Measurements from ENCODE around the gene UQCR10.

UQCR10 gene

DNA sequence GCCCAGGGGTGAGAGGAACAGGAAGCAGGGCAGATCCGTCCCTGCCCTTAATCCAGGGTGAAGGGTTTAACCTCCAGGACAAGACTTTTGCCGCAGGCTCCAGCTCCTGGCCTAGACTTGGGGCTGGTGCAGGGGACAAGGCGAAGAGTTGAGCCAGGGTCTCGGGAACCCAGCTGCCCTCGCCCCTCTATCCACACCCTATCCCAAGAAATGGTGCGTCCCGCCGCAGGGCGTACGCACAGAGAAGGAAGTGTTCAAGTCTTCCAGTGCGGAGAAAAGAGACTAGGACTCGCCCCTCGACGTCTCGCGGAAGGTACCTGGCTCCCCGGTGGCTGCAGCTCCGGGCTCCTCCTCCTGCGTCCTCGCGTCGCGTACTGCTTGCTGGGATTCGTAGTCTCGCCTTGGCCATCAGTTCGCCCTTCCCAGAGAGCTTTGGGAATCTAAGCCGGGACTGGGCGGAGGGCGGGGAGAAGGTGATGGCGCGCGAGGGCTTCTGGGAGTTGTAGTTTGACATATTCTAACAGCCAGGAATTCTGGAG, 468 bp upstream of the UQCR10 start, which contains the start of gene ZMAT5:
TSS of gene ZMAT5 (minus strand) at position 376 of the 539 bp plus-strand sequence. CDS start 18,463 bp downstream, outside the sequence.
- CTCF ChIA-PET = interaction anchor here (1.0 to 1.7 kb wide), 4 partner anchors 137 to 322 kb away, joined by 3 to 7 read pairs (median 6); no protein-coding TSS in a partner anchor
- peaks cover 11 to 32% of the 10 kb centered on the region in 2 experiments for H3K36me3 ChIP-seq (ENCODE audit: control insufficient read depth in 2 of 2, insufficient read depth in 1 of 2, low read length in 2 of 2)
- POLR2A ChIA-PET = interaction anchor here (0.6 to 1.5 kb wide), 19 partner anchors 8 to 658 kb away, joined by 3 to 7 read pairs (median 4); partner anchors contain the start of genes CCDC157, MTMR3, SF3A1 and THOC5
- peak within 1 kb of the TSS; percentile 80 for H3K4me3 ChIP-seq (ENCODE audit: low read depth, low read length)
- peak within 1 kb of the TSS; percentile 87 for H3K27ac ChIP-seq (ENCODE audit: extremely low read depth, low read depth, low read length)
- peaks cover 2% of the 10 kb centered on the region; the same call in 1 of the 2 replicates for H3K4me1 ChIP-seq (ENCODE audit: control insufficient read depth, insufficient read depth, low read length)
- H3K9me3 ChIP-seq (ENCODE audit: control insufficient read depth, insufficient read depth, low read depth, low read length) = no peaks in the 10 kb centered on the region
- peak; percentile 87 for TF ChIP-seq SCRT2 (tag by site-specific recombination; IDR thresholded peaks at IDR 0.05)
- TF ChIP-seq ZNF335 (tag by site-specific recombination; conservative IDR thresholded peaks at IDR 0.05) = peak; percentile 68
- TF ChIP-seq GLI4 (tag by site-specific recombination; IDR thresholded peaks at IDR 0.05) = no peak
- TF ChIP-seq ZNF394 (tag by site-specific recombination; IDR thresholded peaks at IDR 0.05; ENCODE audit: borderline replicate concordance) = peak; percentile 13; the same call in 1 of the 2 replicates
- TF ChIP-seq PATZ1 (tag by site-specific recombination; IDR thresholded peaks at IDR 0.05) = peak; percentile 26; the same call in 1 of the 2 replicates
- TF ChIP-seq ZNF843 (tag by site-specific recombination; IDR thresholded peaks at IDR 0.05) = no peak
- TF ChIP-seq SP2 (tag by site-specific recombination; IDR thresholded peaks at IDR 0.05) = peak; percentile 81
- TF ChIP-seq ZNF18 (tag by site-specific recombination; IDR thresholded peaks at IDR 0.05) = no peak
- TF ChIP-seq PRDM10 (tag by site-specific recombination; IDR thresholded peaks at IDR 0.05) = peak; percentile 99
- TF ChIP-seq ZNF777 (tag by site-specific recombination; IDR thresholded peaks at IDR 0.05; ENCODE audit: borderline replicate concordance) = peak; percentile 79
- peak; percentile 71; the same call in 1 of the 2 replicates for TF ChIP-seq ZBTB48 (tag by site-specific recombination; IDR thresholded peaks at IDR 0.05)
- TF ChIP-seq ZNF76 (tag by site-specific recombination; IDR thresholded peaks at IDR 0.05; ENCODE audit: borderline replicate concordance, low read depth) = peak; percentile 99
- TF ChIP-seq ZBTB26 (tag by site-specific recombination; optimal IDR thresholded peaks at IDR 0.05) = peak; percentile 31
- peak; percentile 72 for TF ChIP-seq ZBTB20 (tag by site-specific recombination; IDR thresholded peaks at IDR 0.05)
- TF ChIP-seq ZXDB (tag by site-specific recombination; IDR thresholded peaks at IDR 0.05) = peak; percentile 100
- TF ChIP-seq KLF8 (tag by site-specific recombination; IDR thresholded peaks at IDR 0.05) = peak; percentile 85; the same call in 1 of the 2 replicates
- 0 out of 2 replicates have a peak, but pooled peaks have one; percentile 33 for TF ChIP-seq ZNF24 (tag by site-specific recombination; IDR thresholded peaks at IDR 0.05)
- no peak for TF ChIP-seq ZNF701 (tag by site-specific recombination; IDR thresholded peaks at IDR 0.05)
- 0 out of 2 replicates have a peak, but pooled peaks have one; percentile 58 for TF ChIP-seq HOXC10 (CRISPR knock-in tag; IDR thresholded peaks at IDR 0.05)
- TF ChIP-seq ZNF23 (tag by site-specific recombination; IDR thresholded peaks at IDR 0.05; ENCODE audit: borderline replicate concordance) = no peak
- TF ChIP-seq, protein P1, sequence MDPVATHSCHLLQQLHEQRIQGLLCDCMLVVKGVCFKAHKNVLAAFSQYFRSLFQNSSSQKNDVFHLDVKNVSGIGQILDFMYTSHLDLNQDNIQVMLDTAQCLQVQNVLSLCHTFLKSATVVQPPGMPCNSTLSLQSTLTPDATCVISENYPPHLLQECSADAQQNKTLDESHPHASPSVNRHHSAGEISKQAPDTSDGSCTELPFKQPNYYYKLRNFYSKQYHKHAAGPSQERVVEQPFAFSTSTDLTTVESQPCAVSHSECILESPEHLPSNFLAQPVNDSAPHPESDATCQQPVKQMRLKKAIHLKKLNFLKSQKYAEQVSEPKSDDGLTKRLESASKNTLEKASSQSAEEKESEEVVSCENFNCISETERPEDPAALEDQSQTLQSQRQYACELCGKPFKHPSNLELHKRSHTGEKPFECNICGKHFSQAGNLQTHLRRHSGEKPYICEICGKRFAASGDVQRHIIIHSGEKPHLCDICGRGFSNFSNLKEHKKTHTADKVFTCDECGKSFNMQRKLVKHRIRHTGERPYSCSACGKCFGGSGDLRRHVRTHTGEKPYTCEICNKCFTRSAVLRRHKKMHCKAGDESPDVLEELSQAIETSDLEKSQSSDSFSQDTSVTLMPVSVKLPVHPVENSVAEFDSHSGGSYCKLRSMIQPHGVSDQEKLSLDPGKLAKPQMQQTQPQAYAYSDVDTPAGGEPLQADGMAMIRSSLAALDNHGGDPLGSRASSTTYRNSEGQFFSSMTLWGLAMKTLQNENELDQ (tag by site-specific recombination; IDR thresholded peaks at IDR 0.05; ENCODE audit: low read depth) = no peak
- TF ChIP-seq ZBTB17 (tag by site-specific recombination; IDR thresholded peaks at IDR 0.05) = peak; percentile 98

Data from HEK293 (cell line).